Natural killer cell (primary cell): ENCODE results near the gene APOL6. TPM values are rescaled to one million over a fixed set of nuclear protein-coding genes. Genes with fewer than 3 reads are reported as not detected.

Experiments
- ATAC-seq, 3 donors: fragments of 150-1000 bp in 2 of 3; fragments of 200-7000 bp in 1 of 3; cut with Tn5 transposase; 1 replicate in 1 of 3; 2 replicates in 2 of 3; pipeline ENCODE4 v1.10.0; 2021; ENCODE audit warnings: mild to moderate bottlenecking in 2 of 3, moderate library complexity in 2 of 3
- DNase-seq, 2 donors: peaks; one replicate each; pipeline versions ENCODE4 v3.0.0 to v3.0.0-alpha.2; 2013 to 2021; ENCODE audit warnings: mixed read lengths in 1 of 2
- H3K27ac ChIP-seq: one replicate; pipeline ENCODE4 v1.5.1; 2013; ENCODE audit warnings: mild to moderate bottlenecking, low read length
- H3K27me3 ChIP-seq: one replicate; pipeline ENCODE4 v1.6.1; 2013; ENCODE audit warnings: low read length; ENCODE audit not compliant: control insufficient read depth, insufficient read depth
- H3K36me3 ChIP-seq: one replicate; pipeline ENCODE4 v1.6.1; 2013; ENCODE audit warnings: low read length; ENCODE audit not compliant: control insufficient read depth, insufficient read depth
- H3K4me1 ChIP-seq: one replicate; pipeline ENCODE4 v1.6.1; 2013; ENCODE audit warnings: low read length; ENCODE audit not compliant: control insufficient read depth, insufficient read depth
- H3K4me3 ChIP-seq: one replicate; pipeline ENCODE4 v1.5.1; 2013; ENCODE audit warnings: low read length
- H3K9me3 ChIP-seq: one replicate; pipeline ENCODE4 v1.6.1; 2013; ENCODE audit warnings: low read length; ENCODE audit not compliant: control insufficient read depth, insufficient read depth
- H3K27ac Mint-ChIP-seq, 2 donors: one replicate each; pipeline ENCODE4 v1.8.0; 2022; ENCODE audit warnings: mild to moderate bottlenecking in 2 of 2, mixed read lengths in 2 of 2, moderate library complexity in 1 of 2
- H3K27me3 Mint-ChIP-seq, 2 donors: one replicate each; pipeline ENCODE4 v1.8.0; 2022; ENCODE audit warnings: low read depth in 2 of 2, mixed read lengths in 2 of 2
- H3K36me3 Mint-ChIP-seq: one replicate; pipeline ENCODE4 v1.8.0; 2022; ENCODE audit warnings: mixed read lengths
- H3K4me1 Mint-ChIP-seq, 2 donors: one replicate each; pipeline ENCODE4 v1.8.0; 2022; ENCODE audit warnings: mixed read lengths in 2 of 2
- H3K4me3 Mint-ChIP-seq: one replicate; pipeline ENCODE4 v1.8.0; 2022; ENCODE audit warnings: mild to moderate bottlenecking, moderate library complexity, mixed read lengths
- H3K9me3 Mint-ChIP-seq, 2 donors: one replicate each; pipeline ENCODE4 v1.8.0; 2022; ENCODE audit warnings: mixed read lengths in 2 of 2
- CTCF ChIP-seq: fragments of 200-600 bp; IDR thresholded peaks from one replicate; pipeline ENCODE4 v1.8.0; 2022; ENCODE audit warnings: antibody characterized with exemption
- WGBS: methylation state at CpG from one replicate; pipeline ENCODE4 v1.1.7; 2013; ENCODE audit warnings: missing lambda C conversion rate; ENCODE audit not compliant: insufficient coverage; 5-methylcytosine and 5-hydroxymethylcytosine counted together
- intact Hi-C: fragments of 100-400 bp; cut with micrococcal nuclease; formaldehyde crosslinking; loops from one replicate; pipeline ENCODE4 v1.14.2; 2022
- total RNA-seq, 4 donors: library from RNA; stranded (reverse); fragments of 120-200 nt in 1 of 4; gene quantifications; one replicate each; pipeline versions ENCODE4 v1.2.3 to v1.2.4, GENCODE V29; 2013 to 2022

The APOL6 gene
- total RNA-seq, 3 donors from 2014 or later (not counting 1 experiment from before 2014, with no cell fraction given): 116 to 138 (median 122) TPM

- no peak for TF ChIP-seq CTCF
- H3K9me3 ChIP-seq: no peaks in the 10 kb centered on the region
- Mint-ChIP-seq H3K27ac (no peak overlapping the region), H3K4me1 (no peaks in the 10 kb centered on the region), H3K27me3 (no peaks in the 10 kb centered on the region), H3K9me3 (no peaks in the 10 kb centered on the region), H3K4me3 (no peak overlapping the region), H3K36me3 (no peaks in the 10 kb centered on the region)
- DNase-seq (no peak), ATAC-seq (no peak)
- no peaks in the 10 kb centered on the region for H3K27me3 ChIP-seq
- H3K4me3 ChIP-seq: no peak overlapping the region
- intact Hi-C loops: no loop called here
- no peak overlapping the region for H3K27ac ChIP-seq
- H3K4me1 ChIP-seq: no peaks in the 10 kb centered on the region
- WGBS: 90% methylated on average over 6 of the region's 7 CpGs
- H3K36me3 ChIP-seq: no peaks in the 10 kb centered on the region
Measured at GRCh38 chr22:35703861-35704584, 55.8 kb downstream of the APOL6 start.

GRCh38 chr22:35705141-35705540 is 56.9 kb downstream of the APOL6 start:
- no peak overlapping the region for H3K27ac ChIP-seq
- H3K9me3 ChIP-seq: no peaks in the 10 kb centered on the region
- H3K4me3 Mint-ChIP-seq: no peak overlapping the region
- H3K4me3 ChIP-seq: no peak overlapping the region
- intact Hi-C loops: no loop called here
- H3K9me3 Mint-ChIP-seq: no peaks in the 10 kb centered on the region
- TF ChIP-seq CTCF: no peak
- no peak overlapping the region for H3K27ac Mint-ChIP-seq
- H3K36me3 ChIP-seq: no peaks in the 10 kb centered on the region
- no peaks in the 10 kb centered on the region for H3K36me3 Mint-ChIP-seq
- ATAC-seq (no peak), DNase-seq (no peak)
- no peaks in the 10 kb centered on the region for H3K4me1 ChIP-seq
- H3K27me3 ChIP-seq: no peaks in the 10 kb centered on the region
- no peaks in the 10 kb centered on the region for H3K4me1 Mint-ChIP-seq
- 83% methylated on average over 2 of the region's 3 CpGs for WGBS
- no peaks in the 10 kb centered on the region for H3K27me3 Mint-ChIP-seq

GRCh38 chr22:35708453-35708852 is 60.2 kb downstream of the APOL6 start:
- ATAC-seq (no peak), DNase-seq (no peak)
- Mint-ChIP-seq H3K4me1 (no peaks in the 10 kb centered on the region), H3K4me3 (no peak overlapping the region), H3K36me3 (no peaks in the 10 kb centered on the region), H3K27me3 (peaks cover 0 to 2% of the 10 kb centered on the region in 2 donors), H3K27ac (no peak overlapping the region), H3K9me3 (peaks cover 0 to 2% of the 10 kb centered on the region in 2 donors)
- Histone ChIP-seq H3K4me3 (no peak overlapping the region), H3K27me3 (no peaks in the 10 kb centered on the region), H3K27ac (no peak overlapping the region), H3K36me3 (no peaks in the 10 kb centered on the region), H3K4me1 (no peaks in the 10 kb centered on the region), H3K9me3 (no peaks in the 10 kb centered on the region)
- TF ChIP-seq CTCF: no peak
- intact Hi-C loops: no loop called here
- WGBS: 85% methylated on average over 7 of the region's 7 CpGs

- peaks cover 0 to 6% of the 10 kb centered on the region in 2 donors for H3K27me3 Mint-ChIP-seq
- H3K4me3 Mint-ChIP-seq: no peak overlapping the region
- WGBS: 82% methylated on average over 6 of the region's 7 CpGs
- DNase-seq (no peak), ATAC-seq (no peak)
- H3K9me3 ChIP-seq: no peaks in the 10 kb centered on the region
- intact Hi-C loops: no loop called here
- no peaks in the 10 kb centered on the region for H3K4me1 ChIP-seq
- no peak overlapping the region for H3K27ac Mint-ChIP-seq
- H3K27me3 ChIP-seq: no peaks in the 10 kb centered on the region
- H3K36me3 ChIP-seq: no peaks in the 10 kb centered on the region
- H3K4me3 ChIP-seq: no peak overlapping the region
- no peaks in the 10 kb centered on the region for H3K36me3 Mint-ChIP-seq
- peaks cover 0 to 2% of the 10 kb centered on the region in 2 donors for H3K9me3 Mint-ChIP-seq
- H3K27ac ChIP-seq: no peak overlapping the region
- H3K4me1 Mint-ChIP-seq: no peaks in the 10 kb centered on the region
- no peak for TF ChIP-seq CTCF
Measured at GRCh38 chr22:35708917-35709316, 60.7 kb downstream of the APOL6 start.
